AG09319 (cell line): Measurements from ENCODE around the gene FBXL16.

ENCODE experiments used
- DNase-seq: peaks from one replicate; pipeline ENCODE4 v3.0.0-alpha.2; 2010; ENCODE audit warnings: low read depth; ENCODE audit errors: extremely low read depth
- TF ChIP-seq, protein P1 (sequence below): IDR thresholded peaks from 2 replicates; pipeline ENCODE4 v1.5.1; 2011; ENCODE audit warnings: low read depth, mild to moderate bottlenecking, inconsistent platforms, low read length, moderate library complexity

FBXL16 gene

DNA sequence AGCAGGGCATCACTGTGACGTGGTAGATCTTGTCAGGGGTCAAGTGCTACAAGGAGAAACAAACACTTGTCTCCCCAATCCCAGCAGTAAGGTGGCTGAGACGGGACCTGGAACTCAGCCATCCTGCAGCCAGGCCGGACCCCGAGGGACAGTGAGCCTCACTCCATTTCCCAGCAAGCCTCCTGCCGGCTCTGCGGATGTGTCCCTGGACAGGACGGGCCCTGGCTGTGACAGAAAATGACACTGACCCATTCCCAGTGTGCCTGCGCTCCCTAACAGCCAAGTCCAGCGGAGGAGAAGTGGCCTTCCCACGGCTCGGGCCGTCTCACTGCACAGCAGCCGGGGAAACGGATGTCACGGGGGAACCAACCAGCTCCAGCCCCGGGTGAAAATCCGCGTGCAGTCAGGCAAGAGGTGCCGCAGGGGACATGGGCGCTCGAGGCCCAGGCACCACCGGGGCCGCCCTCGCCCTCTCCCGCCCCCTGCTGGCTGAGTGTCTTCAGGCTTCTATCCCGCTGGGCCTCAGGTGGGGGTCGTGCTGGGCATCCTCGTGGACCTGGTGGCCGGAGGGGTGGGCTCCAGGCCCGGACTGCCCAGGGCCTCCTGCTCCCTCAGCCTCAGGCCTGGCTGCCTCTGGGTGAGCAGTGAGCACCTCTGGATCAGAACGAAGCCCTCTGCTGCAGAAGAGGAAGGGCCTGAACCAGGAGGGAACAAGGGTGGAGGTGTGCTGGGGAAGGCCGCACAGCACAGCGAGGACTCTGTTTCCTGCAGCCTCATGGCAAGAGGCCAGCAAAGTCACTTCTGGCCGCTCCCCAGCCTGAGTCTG is 28.0 kb upstream of the FBXL16 start:
- TF ChIP-seq, protein P1, sequence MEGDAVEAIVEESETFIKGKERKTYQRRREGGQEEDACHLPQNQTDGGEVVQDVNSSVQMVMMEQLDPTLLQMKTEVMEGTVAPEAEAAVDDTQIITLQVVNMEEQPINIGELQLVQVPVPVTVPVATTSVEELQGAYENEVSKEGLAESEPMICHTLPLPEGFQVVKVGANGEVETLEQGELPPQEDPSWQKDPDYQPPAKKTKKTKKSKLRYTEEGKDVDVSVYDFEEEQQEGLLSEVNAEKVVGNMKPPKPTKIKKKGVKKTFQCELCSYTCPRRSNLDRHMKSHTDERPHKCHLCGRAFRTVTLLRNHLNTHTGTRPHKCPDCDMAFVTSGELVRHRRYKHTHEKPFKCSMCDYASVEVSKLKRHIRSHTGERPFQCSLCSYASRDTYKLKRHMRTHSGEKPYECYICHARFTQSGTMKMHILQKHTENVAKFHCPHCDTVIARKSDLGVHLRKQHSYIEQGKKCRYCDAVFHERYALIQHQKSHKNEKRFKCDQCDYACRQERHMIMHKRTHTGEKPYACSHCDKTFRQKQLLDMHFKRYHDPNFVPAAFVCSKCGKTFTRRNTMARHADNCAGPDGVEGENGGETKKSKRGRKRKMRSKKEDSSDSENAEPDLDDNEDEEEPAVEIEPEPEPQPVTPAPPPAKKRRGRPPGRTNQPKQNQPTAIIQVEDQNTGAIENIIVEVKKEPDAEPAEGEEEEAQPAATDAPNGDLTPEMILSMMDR, result peak; percentile 38
- DNase-seq, result no peak

DNA sequence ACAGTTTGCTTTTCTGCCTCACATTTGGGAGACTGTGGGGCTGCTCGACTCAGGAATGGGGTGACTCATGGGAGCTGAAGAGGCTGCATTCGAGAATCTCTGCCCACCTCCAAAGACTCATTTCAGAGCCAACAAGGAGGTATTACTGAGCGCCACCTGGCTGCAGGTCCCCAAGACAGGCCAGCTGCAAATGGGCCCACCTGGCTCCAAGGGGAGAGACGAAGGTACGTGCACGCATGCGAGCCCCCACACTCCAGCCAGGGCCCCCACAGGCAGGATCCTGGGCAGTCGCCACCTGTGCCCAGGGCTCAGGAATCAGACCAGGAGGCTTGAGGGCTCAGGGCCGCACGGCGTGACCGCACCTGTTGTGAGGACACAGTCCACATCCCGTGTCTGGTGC is 27.3 kb upstream of the FBXL16 start:
- DNase-seq, result no peak
- TF ChIP-seq, protein P1, result no peak

DNA sequence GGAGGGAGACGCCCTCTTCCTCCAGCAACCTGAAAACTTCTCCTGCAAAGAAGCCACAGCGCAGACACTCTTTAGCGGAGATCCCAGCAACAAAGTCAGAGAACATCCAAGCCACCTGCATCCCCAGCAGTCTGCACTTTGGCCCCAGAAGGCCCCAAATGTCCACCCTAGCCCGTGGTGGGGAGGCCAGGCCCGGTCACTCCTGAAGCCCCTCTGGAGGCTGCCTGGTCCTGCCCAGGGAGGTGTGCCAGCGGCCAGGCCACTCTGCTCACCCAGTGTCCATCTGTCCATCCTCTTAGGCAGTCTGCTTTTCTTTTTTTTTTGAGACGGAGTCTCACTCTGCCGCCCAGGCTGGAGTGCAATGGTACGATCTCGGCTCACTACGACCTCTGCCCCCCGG is 26.7 kb upstream of the FBXL16 start:
- TF ChIP-seq, protein P1, result no peak
- DNase-seq, result no peak

DNA sequence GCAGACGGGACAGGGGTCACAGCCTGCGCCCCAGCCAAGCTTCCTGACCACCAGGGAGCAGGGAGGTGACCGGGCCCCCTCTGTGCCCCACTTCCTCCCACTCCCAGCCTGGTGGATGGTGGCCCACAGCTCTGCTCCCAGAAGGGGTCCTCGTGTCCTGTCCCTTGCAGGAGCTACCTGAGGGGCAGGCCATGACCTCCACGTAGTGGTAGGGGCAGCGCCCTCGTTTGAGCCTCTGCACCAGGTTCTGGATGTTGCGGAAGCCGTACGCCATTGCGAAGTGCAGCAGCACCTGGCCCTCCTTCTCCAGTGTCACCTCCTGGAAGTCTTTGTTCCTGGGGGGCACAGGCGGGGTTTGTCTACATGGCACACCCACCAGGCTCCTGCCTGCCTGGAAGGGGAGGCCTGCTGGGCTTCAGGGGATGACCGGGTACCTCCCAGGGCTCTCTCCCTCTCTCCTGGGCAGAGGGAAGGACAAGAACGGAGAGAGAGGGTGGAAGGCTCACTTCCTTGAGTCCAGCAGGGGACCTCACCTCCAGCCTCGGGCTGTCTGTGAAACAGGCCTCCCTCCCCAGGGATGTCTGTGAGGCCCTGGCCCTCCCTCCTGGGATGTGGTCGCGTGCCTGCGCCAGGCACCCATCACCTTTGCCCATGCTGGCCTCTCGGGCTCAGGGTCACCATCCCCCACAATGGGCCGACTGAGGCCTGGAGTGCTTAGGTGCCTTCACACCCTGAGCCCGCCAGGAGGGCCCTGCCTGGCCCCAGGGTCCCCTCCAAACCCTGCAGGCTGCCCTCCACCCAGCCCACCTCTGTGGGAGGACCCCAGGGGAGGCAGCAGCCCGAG is 25.3 kb upstream of the FBXL16 start:
- DNase-seq, result no peak
- TF ChIP-seq, protein P1, result no peak

DNA sequence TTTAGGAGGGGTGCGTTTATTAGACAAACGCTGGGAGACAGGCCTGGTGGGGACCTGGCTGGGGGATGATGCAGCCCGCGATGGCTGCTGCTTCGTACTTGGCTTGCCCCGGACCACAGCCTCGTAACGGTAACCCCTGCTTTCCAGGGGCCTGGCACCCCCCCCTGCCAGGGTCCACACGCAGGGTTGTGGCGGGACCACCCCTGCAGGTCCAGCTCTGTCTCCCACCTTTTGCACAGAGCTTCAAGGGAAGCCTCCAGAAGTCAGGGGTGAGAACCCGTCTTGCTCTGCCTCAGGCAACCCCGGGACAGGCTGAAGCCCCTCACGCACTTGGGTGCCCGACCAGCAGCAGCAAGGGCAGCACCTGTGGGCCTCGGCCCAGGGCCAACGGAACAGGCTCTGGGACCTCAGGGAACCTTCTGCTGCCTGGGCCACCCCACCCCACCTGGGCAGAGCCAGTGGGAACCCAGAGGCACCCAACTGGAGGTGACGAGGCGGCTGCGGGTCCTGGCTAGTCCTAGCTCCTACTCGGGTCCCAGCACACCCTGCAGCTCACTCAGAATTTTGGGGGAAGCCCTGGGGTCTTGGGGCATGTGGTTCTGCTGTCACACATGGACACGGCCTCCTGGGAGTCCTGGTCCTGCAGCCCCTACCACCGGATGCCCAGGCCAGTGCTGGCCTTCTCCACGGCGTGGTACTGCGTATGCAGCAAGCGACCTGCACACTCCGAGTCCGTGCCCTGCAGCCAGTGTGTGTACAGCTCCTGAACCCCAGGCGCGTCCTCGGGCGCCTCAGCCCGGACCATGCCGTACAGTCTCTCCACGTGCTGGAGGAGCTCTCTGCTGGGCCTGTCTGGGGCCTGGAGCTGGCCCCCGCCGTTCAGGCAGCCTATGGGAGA is 24.4 kb upstream of the FBXL16 start:
- DNase-seq, result no peak
- TF ChIP-seq, protein P1, result no peak

DNA sequence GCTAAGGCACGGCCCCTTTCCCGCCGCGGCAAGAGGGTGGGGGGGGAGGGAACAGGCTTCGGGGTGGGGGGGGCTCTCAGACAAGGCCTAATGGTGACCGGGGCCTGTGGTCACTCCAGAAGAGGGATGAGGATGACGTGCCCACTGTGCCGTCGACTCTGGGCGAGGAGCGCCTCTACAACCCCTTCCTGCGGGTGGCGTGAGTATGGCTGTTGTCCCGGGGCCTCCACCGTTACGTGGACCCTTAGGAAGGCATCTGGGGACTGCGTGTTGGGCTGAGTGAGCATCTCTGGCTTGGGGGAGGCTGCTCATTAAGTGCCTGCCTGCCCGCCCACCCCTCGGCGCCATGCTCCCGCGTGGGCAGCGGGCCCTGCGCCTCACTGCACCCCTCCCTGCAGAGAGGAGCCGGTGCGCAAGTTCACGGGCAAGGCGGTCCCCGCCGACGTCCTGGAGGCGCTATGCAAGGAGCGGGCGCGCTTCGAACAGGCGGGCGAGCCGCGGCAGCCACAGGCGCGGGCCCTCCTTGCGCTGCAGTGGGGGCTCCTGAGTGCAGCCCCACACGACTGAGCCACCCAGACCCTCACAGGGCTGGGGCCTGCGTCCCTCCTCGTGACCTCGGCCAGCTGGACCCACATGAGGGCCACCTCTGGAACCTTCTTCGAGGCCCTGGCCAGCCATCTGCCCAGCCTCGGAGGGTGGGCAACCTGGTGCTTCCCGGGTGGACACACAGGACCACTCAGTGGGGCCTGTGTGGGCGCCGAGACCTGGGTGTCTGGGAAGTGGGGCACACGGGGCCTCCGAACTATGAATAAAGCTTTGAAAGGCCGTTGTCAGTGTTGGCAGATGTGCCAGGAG is 23.5 kb upstream of the FBXL16 start:
- no peak for DNase-seq
- TF ChIP-seq, protein P1, result no peak
